ENCODE data around the gene PKD1L1.

DNA sequence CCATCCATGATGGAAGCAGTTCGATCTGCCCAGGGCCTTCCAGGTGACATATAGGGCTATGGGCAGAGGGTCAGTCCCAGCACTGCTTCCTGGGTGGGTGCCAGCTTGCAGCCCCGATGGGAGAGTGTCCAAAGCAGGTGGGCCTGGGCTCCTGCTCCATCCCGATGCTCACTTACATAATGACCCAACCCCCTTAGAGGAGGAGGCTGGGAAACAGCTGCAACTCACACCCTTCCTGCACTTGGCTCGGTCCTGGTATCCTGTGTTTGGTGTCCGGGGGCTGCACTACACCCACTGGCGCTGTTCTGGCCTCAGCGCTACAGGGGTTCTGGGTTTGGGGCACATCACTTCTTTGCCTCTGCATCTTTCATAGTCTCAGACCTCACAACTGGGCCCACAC is 58.5 kb downstream of the PKD1L1 start:
- TF ChIP-seq YY1 (IDR thresholded peaks at IDR 0.05; ENCODE audit: extremely low read depth, insufficient replicate concordance, low read depth, low read length) (no peak), SP1 (IDR thresholded peaks at IDR 0.05; ENCODE audit: low read depth) (no peak), POLR2AphosphoS5 (IDR thresholded peaks at IDR 0.05; ENCODE audit: low read depth, low read length) (no peak), EZH2phosphoT487 (IDR thresholded peaks at IDR 0.05; ENCODE audit: borderline replicate concordance) (no peak), ELF1 (IDR thresholded peaks at IDR 0.05; ENCODE audit: borderline replicate concordance, low read depth) (no peak)
- TF ChIP-seq, protein P1, sequence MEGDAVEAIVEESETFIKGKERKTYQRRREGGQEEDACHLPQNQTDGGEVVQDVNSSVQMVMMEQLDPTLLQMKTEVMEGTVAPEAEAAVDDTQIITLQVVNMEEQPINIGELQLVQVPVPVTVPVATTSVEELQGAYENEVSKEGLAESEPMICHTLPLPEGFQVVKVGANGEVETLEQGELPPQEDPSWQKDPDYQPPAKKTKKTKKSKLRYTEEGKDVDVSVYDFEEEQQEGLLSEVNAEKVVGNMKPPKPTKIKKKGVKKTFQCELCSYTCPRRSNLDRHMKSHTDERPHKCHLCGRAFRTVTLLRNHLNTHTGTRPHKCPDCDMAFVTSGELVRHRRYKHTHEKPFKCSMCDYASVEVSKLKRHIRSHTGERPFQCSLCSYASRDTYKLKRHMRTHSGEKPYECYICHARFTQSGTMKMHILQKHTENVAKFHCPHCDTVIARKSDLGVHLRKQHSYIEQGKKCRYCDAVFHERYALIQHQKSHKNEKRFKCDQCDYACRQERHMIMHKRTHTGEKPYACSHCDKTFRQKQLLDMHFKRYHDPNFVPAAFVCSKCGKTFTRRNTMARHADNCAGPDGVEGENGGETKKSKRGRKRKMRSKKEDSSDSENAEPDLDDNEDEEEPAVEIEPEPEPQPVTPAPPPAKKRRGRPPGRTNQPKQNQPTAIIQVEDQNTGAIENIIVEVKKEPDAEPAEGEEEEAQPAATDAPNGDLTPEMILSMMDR (IDR thresholded peaks at IDR 0.05 in 2 of 3, conservative IDR thresholded peaks at IDR 0.05 in 1 of 3; ENCODE audit: borderline replicate concordance in 1 of 3, insufficient read depth in 1 of 3, low read depth in 2 of 3, low read length in 2 of 3), result no peak

Data from HCT116 (cell line).